ENCODE data around the gene TJP1. TPM values are rescaled to one million over a fixed set of nuclear protein-coding genes. Genes with fewer than 3 reads are reported as not detected.

The TJP1 gene
- total and polyA plus RNA-seq, 2 of the 8 experiments (the other 6 are each of a cell fraction or from before 2014, with no cell fraction given): 46.3 to 138 TPM

DNA sequence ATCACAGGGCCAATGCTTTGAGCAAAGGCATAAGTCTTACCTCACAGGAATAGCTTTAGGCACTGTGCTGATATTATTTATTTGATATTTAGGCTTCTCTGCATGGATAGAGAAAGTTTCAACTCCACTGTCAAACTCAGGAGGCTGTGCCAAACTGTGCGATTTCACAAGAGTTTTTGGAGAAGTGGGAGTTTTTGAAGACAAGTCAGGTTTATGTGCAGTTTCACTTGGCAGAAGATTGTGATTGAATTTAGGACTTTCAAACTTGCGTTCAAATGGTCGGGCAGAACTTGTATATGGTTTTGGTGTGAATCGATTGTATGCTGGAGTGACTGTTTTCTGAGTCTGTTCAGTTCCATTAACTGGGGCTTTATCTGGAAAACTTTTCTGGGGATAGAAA lies 113.7 kb downstream of the TJP1 start (continued):
- TF ChIP-seq, protein P1, sequence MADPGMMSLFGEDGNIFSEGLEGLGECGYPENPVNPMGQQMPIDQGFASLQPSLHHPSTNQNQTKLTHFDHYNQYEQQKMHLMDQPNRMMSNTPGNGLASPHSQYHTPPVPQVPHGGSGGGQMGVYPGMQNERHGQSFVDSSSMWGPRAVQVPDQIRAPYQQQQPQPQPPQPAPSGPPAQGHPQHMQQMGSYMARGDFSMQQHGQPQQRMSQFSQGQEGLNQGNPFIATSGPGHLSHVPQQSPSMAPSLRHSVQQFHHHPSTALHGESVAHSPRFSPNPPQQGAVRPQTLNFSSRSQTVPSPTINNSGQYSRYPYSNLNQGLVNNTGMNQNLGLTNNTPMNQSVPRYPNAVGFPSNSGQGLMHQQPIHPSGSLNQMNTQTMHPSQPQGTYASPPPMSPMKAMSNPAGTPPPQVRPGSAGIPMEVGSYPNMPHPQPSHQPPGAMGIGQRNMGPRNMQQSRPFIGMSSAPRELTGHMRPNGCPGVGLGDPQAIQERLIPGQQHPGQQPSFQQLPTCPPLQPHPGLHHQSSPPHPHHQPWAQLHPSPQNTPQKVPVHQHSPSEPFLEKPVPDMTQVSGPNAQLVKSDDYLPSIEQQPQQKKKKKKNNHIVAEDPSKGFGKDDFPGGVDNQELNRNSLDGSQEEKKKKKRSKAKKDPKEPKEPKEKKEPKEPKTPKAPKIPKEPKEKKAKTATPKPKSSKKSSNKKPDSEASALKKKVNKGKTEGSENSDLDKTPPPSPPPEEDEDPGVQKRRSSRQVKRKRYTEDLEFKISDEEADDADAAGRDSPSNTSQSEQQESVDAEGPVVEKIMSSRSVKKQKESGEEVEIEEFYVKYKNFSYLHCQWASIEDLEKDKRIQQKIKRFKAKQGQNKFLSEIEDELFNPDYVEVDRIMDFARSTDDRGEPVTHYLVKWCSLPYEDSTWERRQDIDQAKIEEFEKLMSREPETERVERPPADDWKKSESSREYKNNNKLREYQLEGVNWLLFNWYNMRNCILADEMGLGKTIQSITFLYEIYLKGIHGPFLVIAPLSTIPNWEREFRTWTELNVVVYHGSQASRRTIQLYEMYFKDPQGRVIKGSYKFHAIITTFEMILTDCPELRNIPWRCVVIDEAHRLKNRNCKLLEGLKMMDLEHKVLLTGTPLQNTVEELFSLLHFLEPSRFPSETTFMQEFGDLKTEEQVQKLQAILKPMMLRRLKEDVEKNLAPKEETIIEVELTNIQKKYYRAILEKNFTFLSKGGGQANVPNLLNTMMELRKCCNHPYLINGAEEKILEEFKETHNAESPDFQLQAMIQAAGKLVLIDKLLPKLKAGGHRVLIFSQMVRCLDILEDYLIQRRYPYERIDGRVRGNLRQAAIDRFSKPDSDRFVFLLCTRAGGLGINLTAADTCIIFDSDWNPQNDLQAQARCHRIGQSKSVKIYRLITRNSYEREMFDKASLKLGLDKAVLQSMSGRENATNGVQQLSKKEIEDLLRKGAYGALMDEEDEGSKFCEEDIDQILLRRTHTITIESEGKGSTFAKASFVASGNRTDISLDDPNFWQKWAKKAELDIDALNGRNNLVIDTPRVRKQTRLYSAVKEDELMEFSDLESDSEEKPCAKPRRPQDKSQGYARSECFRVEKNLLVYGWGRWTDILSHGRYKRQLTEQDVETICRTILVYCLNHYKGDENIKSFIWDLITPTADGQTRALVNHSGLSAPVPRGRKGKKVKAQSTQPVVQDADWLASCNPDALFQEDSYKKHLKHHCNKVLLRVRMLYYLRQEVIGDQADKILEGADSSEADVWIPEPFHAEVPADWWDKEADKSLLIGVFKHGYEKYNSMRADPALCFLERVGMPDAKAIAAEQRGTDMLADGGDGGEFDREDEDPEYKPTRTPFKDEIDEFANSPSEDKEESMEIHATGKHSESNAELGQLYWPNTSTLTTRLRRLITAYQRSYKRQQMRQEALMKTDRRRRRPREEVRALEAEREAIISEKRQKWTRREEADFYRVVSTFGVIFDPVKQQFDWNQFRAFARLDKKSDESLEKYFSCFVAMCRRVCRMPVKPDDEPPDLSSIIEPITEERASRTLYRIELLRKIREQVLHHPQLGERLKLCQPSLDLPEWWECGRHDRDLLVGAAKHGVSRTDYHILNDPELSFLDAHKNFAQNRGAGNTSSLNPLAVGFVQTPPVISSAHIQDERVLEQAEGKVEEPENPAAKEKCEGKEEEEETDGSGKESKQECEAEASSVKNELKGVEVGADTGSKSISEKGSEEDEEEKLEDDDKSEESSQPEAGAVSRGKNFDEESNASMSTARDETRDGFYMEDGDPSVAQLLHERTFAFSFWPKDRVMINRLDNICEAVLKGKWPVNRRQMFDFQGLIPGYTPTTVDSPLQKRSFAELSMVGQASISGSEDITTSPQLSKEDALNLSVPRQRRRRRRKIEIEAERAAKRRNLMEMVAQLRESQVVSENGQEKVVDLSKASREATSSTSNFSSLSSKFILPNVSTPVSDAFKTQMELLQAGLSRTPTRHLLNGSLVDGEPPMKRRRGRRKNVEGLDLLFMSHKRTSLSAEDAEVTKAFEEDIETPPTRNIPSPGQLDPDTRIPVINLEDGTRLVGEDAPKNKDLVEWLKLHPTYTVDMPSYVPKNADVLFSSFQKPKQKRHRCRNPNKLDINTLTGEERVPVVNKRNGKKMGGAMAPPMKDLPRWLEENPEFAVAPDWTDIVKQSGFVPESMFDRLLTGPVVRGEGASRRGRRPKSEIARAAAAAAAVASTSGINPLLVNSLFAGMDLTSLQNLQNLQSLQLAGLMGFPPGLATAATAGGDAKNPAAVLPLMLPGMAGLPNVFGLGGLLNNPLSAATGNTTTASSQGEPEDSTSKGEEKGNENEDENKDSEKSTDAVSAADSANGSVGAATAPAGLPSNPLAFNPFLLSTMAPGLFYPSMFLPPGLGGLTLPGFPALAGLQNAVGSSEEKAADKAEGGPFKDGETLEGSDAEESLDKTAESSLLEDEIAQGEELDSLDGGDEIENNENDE (IDR thresholded peaks at IDR 0.05; ENCODE audit: insufficient replicate concordance, low read length): no peak
- no peak for TF ChIP-seq GABPA (IDR thresholded peaks at IDR 0.05; ENCODE audit: borderline replicate concordance, insufficient read depth, low read length)
- TF ChIP-seq TBP (IDR thresholded peaks at IDR 0.05; ENCODE audit: low read depth, low read length): no peak
- TF ChIP-seq NANOG (IDR thresholded peaks at IDR 0.05; ENCODE audit: insufficient read depth, low read depth, low read length, poor library complexity, severe bottlenecking): no peak
- TF ChIP-seq POLR2A (IDR thresholded peaks at IDR 0.05; ENCODE audit: control extremely low read depth in 1 of 2, low read depth in 2 of 2, low read length in 2 of 2): no peak
- TF ChIP-seq SP4 (IDR thresholded peaks at IDR 0.05; ENCODE audit: low read length): no peak
- TF ChIP-seq SIRT6 (IDR thresholded peaks at IDR 0.05; ENCODE audit: low read length): no peak
- no peak for TF ChIP-seq ZNF274 (IDR thresholded peaks at IDR 0.05; ENCODE audit: borderline replicate concordance, extremely low read depth, low read length)
- TF ChIP-seq CEBPB (IDR thresholded peaks at IDR 0.05; ENCODE audit: low read depth, low read length): no peak
- no peak for TF ChIP-seq KDM1A (IDR thresholded peaks at IDR 0.05; ENCODE audit: borderline replicate concordance, low read length)
- TF ChIP-seq SIN3A (conservative IDR thresholded peaks at IDR 0.05 in 1 of 2, IDR thresholded peaks at IDR 0.05 in 1 of 2; ENCODE audit: low read depth in 1 of 2, low read length in 2 of 2): no peak
- no peak for TF ChIP-seq TCF12 (IDR thresholded peaks at IDR 0.05; ENCODE audit: low read depth, low read length)
